ENCODE measurements around the gene RINL.

RINL gene

DNA sequence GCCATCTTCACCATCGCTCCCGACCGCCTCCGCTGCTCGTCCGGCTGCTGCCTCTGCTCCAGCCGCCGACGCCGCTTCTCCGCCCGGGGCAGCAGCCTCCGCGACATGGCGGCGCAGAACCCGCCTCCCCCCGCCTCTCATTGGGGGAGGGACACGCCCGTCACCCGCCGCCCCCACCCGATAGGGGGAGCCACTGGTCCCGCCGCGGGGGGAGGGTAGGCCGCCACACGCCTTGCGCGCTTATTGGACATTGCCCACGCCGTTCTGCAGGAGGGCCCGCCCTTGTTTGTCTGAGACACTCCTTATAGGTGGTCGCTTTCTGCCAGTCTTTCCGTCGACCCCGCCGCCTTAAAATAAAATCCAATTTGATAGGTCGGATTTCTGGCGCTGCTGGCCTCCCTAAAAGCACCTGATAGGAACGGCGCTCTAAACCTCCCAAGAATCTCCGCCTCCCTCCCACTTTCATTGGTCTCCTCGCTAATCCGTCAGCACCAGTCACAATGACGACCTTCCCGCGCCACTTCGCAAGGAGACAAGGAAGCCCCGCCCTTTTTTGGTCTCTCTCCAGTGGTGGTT is 28.1 kb downstream of the RINL start, which contains the start of gene HNRNPL:
Gene HNRNPL (minus strand): TSS at position 127 of the 576 bp plus-strand sequence. CDS start 20 bp downstream, at position 107.
- peak; percentile 99 for DNase-seq (ENCODE audit: low read depth in 2 of 3, low spot score in 1 of 3)

DNA sequence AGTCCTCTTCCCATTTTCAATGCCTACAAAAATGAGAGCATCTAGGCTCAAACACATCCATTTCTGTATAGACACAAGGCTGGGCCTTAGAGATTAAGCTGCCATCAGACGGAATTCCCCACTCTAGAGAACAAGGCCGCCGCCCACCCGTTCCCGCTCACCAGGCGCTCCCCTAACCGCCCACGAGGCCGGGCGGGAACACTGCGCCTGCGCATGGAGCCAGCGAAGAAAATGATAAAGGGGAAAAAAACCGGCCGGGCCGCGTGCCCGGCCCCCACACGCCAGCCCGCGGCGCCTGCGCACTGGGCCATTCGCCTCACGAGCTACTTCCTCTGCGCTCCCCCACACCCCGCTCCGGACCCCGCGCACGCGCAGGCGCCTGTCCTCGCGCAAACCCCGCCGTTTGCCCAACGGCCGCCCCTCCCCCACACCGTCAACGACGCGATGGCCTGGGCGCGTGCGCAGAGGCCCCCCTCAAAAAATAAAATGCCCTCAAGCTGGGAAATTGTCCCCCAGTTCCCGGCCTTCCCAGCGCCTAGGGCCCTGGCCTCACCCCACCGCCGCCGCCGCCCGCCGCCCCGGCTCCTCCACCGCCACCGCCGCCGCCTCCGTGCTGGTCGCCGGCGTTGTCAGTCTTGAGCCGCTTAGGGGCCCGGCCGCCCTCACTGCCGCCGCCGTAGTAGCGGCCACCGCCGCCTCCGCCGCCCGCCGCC is 28.8 kb downstream of the RINL start:
- DNase-seq (ENCODE audit: low read depth in 2 of 3, low spot score in 1 of 3) = peak; percentile 97 to 99 (median 97)

DNA sequence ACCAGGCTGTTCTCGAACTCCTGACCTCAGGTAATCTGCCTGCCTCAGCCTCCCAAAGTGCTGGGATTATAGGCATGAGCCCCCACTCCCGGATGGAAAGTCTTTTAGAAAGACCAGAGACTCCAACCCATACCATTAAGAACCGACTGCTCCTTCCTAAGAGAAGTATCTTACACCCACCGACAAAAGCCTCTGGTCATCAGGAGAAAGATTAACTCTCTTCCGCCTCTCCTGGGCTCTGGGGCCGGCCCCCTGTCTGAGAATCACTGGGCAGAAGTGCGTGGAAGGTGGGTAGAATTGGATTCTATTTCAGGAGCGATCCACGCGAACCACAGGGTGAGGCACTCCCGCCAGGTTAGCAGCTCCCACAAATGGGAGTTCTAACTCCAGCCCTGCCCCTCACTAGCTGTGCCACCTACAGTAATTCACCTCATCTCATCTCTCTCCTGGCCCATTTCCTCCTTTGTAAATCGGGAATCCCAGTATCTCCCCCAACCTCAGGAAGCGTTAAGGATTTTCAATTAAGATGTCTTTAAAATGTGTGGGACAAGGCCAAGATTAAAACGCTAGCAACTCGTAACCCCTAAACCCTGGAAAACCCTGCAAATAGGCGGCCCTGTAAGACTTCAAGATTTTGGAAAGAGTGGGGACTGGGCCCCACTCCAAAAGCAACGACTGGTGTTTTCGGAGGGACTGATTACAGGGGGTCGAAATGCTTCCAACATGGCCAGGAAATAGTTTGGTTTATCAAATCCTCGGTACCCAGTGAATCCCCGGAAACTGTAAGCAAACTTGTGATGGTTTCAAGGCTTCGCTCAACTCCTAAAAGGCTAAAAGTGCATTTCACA is 29.6 kb downstream of the RINL start:
- DNase-seq (ENCODE audit: low read depth in 2 of 3, low spot score in 1 of 3) = no peak

DNA sequence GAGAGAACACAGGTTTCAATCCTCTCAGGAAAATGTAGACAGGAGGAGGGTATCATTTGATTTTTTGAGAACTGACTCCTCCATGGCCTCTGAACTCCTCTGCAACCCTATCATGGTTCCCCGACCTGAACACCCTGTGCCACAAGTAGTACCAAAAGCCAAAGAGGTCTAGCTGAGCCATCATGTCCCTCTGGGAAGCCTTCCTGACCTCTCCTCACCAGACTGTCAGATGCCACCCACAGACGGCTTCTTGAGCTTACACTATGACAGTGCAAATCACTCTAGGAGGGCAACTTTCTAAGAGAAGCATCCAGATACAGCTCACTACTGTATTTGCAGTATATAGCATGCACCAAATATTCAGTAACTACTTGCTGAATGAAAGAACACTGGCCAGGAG is 32.0 kb downstream of the RINL start:
- no peak for DNase-seq (ENCODE audit: low read depth in 2 of 3, low spot score in 1 of 3)

DNA sequence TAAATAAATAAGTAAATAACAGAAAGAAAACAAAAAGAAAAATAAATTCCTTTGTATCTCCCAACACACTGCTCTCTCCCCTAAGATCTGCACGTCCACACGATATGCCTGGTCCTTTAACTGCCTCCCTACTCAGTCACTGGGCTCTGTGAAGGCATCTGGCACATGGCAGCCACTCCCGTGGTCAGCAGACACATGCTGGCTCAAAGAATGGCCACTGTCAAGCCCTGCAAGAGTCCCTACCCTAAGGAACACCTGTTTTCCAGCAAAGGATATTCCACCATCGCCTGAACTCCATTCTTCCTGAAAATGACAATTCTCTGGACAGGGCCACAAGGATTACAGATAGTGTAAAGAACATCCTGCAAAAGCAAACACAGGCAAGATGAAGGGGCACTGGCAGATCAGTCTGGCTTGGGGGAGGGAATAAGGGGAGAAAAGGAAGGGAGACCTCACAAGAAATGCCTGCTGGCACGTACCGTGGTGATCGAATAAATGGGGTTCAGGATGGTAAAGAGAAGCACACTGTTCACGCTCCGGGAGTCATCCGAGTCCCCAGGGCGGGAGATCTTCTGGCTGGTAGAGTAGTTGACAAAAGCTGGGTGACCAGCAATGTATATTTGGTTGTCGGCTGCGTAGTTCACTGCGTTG is 32.6 kb downstream of the RINL start:
- DNase-seq (ENCODE audit: low read depth in 2 of 3, low spot score in 1 of 3) = no peak

DNA sequence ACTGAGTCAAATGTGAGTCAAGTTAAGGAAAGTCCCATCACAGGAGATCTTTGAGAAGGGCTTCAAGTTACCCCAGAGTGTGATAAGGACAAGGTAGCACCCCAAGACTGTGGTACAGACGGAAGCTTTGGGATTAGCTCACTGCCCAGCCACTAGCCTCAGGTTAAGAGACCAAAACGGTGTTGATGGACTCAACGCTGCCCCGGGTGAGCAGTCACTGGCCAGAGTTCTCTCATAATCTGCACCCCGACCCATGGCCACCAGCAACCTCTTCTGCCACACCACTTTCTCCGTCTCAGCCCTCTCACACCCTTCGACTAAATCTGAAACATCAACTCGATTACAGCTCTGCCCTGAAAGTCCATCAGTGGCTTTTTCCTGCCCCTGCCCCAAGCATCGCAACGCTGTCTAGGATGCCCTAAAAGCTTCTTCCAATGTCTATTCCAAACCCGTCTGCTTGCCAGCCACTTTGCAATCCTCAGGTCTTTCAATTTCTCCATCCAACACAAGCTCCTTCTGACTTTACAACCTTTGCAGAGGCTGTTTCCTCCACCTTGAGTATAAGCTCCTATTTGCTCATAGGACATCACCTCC is 33.9 kb downstream of the RINL start:
- no peak for DNase-seq (ENCODE audit: low read depth in 2 of 3, low spot score in 1 of 3)

DNA sequence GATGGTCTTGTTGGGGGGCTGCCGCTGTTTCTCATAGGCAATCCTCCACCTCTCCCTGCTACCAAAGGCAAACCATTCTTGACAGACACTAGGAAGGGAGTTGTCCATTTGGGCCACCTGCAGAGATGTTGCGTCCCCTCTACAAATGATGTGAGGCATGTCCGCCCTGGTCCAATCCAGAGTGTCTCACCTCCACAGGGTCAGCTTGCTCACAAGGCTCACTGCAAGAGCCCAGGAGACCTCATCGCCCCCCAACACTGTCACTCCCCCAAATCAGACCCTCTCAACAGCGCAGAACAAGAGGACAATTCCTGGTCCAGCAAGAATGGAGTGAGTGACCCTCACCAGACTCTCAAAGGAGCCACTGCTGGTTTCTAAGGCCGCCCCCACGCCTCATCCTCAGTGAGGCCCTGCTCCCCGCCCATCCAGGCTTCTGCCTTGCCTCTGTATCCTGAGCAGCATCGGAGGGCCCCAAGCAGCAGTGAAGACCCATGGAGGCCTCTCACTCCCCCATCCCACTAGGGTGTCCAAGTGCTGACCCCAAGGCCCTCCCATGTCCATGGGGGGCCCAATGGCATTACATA is 34.8 kb downstream of the RINL start:
- DNase-seq (ENCODE audit: low read depth in 2 of 3, low spot score in 1 of 3) = no peak

DNA sequence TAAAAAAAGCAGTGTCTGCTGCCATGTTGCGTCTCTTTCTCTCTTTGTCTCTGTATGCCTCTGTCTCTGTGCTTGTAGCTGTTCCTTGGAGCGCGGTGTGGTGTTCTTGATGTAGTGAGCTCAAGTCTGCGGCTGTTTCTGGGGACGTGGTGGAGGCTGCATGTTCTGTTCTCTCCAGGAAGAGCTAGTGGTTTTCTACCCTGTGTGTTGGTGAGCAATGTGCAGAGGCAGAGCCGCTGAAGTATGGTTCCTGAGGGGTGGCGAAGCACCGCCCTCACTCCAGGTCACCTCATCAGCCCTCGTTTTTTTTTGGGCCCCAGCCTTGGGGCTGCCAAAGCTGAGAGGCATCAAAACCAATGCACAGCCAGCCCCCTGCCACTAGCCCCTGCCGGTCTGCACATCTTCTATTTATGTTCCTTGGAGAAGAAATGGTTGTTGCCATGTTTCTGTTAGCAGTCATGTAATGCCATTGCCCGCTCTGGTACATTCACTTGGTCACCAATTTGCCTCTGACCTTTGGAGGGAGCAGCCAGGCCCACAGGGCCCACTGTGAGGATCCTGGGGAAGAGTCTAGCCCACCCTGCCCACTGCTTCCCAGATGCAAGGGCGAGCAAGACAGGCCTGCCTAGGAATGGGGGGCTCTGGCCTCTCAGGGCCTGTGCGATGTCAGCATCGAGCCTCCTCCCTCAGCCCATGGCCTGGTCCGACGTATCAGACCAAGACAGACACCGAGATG is 35.5 kb downstream of the RINL start:
- peak in 2 of 3 donors; percentile 35 to 43 for DNase-seq (ENCODE audit: low read depth in 2 of 3, low spot score in 1 of 3)

DNA sequence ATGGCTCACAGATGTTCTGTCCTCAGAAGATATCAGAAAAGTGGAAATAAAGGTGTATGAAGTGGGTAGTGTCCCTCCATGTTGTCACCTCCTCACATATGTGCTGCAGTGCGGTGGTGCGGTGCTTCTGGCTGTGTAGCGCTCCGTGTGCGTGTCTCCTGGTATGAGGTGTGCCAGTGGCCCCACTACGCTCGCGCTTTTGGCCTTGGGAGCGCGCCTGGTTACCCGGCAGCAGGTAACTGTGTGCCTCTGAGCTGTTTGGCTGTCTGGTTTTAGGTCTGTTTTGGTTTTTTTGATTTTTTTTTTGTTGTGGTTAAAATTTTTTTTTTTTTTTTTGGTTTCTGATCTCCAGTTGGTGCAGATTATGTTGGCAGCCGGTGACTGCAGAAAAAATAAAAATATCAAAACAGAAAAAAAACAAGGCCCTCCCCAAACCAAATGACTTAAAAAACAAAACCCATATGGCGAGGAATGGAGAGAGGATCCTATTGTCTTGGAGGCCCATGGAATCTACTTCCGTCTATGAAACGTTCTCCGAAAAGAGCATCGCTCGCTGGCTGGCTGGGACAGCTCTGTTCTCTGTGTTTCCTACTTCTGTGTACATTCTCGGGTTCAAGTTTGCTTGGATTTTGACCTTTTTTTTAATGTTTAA is 36.2 kb downstream of the RINL start:
- DNase-seq (ENCODE audit: low read depth in 2 of 3, low spot score in 1 of 3) = no peak

DNA sequence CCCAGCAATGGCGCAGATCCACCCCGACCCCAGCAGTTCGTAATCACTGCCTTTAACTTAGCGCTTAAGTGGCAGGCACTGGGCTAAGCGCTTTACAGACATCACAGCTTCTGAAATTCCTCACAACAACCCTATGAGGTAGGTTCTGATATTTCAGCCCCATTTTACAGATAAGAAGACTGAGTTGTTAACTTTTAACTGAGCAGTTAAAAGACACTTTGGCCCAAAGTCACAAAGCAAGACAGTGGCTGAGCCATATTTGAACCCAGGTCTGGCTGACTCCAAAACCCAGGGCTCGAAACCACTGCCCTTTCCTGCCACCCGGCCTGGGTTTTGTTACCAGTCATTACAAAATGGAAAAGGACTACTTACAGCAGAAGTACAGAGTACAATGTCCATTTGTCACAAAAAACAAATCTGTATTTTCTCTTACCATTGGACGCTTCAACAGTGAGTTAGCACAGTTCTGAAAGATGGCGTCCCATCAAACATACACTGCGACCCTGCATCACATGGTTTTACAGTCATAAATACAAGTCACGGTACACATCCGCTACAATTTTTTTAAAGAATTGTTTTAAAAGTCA is 36.8 kb downstream of the RINL start:
- DNase-seq (ENCODE audit: low read depth in 2 of 3, low spot score in 1 of 3) = no peak

DNA sequence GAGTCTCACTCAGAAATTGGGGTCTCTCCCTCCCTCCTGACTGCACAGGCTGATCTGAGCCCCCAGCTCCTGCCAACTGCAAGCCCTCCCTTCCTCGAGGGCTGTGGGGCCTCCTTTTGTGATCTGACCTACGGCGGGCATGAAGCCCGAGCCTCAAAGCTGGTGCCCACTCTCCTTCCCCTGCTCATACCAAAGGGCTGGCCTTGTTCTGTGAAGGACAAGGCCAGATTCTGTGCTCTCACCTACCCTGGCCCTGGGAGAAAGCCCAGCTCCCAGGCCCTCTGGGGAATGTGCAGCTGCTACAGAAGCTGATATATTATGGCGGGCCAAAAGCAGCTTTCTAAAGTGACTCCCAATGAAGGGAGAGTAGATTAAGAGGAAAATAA is 37.5 kb downstream of the RINL start:
- DNase-seq (ENCODE audit: low read depth in 2 of 3, low spot score in 1 of 3) = no peak

DNA sequence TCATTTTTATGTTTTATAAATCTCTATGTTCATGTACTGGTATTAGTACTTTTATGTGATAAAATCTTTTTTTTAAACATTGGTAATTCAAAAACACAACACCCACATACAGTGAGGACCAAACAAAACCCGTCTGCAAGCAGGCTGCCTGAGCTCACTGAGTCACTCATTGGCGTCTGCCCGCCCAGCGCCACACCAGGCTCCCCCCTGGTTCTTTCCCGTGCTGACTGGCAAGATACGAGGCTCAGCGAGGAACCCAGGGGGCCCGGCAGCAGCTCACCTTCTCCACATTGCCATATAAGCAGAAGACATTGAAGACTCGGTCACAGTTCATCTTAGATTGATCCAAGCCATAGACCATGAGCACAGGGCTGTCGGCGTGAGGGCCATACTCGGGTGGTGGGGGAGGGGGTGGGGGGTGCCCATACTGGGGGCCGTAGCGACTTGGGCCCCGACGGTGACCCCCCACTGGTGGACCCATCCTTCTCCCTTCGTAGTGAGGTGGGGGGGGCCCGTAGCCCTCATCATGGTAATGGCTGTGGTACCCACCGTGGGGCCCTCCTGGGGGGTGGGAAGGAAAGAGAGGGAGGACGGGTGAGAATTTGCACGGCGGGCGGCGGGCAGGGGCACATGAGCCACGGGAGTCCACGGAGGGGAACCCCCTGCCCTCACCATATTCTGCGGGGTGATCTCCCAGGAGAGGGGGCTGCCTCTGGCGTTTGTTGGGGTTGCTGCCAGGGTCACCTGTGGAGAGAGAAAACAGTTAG is 38.1 kb downstream of the RINL start:
- DNase-seq (ENCODE audit: low read depth in 2 of 3, low spot score in 1 of 3) = no peak

DNA sequence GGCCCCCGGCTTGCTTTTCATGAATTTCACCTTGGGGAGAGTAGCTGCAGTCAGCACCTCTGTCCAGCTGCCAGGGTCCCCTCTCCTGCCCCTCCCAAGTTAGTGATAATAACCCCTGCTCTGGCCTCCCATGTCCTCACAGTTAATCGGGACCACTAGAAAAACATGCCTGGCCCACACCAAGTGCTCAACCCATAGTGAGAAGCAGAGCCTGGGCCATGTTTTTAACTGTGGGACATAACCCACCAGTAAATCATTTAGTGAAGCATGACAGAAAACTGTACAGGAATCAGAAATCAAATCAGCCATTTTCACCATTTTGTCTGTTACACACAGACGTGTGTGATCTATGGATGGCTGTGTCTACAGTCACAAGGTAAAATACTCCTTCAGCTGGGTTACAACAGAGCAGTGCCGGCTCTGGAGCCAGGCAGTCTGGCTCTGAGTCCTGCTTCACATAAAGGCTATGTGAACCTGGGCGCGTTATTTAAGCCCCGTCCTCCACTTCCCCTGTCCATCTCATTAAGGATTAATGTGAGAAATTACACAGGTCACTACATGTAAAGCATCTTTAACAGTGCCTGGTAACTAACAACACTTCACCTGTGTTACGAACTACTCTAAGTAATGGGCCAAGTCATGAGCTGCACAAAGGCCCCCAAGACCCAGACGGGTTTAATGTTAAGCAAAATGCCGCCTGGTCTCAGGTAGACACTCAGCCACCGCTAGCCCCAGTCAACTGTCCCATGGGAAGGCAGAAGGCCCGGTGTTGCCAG is 38.9 kb downstream of the RINL start:
- DNase-seq (ENCODE audit: low read depth in 2 of 3, low spot score in 1 of 3) = no peak

DNA sequence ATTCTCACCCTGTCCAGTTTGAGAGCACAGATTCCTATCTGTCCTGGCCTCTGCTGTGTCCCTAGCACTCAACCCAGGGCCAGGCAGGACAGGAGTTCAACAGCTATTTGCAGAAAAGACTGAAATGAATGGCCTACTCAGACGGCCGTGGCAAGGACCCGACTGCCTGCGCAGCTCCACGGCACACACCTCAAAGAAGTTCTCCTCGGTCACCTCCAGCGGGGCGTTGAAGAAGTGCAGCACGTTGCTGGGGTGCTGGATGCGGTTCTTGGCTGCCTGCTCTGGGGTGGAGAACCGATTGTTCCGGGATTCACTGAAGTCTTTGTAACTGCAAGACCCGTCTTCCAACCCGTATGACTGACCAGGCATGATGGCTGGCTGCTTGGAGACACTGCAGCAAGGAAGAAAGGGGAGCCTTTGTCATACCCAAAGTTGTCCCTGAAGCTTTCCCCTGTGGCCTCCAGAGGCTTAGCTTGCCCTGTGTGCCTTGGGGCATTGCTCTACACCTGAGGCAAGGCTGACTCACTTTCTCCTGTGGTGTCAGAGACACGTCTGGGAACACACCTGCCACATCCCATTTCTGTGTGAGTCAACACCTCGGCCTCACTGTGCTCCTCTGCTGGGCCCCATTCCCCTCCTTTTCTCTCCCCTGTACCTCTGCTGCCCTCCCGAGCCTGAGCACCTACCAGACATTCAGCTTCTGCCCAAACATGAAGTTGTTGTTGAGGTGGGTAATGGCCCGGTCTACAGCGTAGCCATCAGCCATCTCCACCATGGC is 39.7 kb downstream of the RINL start:
- DNase-seq (ENCODE audit: low read depth in 2 of 3, low spot score in 1 of 3) = peak; percentile 30 to 61 (median 46)

DNA sequence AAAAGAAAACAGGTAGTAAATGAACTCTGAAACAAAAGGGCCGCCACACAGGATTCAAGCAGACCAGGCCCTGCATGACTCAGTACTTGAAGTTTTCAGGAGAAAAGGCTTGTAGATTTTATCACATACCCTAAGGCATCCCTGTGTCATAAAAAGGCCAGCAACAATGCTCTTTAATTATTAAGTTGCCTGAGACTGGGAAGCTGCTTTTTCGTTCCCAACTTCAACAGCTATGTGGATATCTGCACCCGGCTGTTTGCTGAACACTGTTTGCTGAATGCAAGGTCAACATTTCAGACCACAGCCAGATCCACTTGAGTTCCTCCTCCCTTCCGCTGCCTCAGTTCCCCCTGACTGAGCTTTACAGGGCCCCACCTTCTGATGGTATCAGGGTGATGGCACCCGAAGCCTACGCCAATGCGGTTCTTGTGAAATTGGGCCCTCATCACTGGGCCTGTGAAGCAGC is 40.4 kb downstream of the RINL start:
- no peak for DNase-seq (ENCODE audit: low read depth in 2 of 3, low spot score in 1 of 3)

DNA sequence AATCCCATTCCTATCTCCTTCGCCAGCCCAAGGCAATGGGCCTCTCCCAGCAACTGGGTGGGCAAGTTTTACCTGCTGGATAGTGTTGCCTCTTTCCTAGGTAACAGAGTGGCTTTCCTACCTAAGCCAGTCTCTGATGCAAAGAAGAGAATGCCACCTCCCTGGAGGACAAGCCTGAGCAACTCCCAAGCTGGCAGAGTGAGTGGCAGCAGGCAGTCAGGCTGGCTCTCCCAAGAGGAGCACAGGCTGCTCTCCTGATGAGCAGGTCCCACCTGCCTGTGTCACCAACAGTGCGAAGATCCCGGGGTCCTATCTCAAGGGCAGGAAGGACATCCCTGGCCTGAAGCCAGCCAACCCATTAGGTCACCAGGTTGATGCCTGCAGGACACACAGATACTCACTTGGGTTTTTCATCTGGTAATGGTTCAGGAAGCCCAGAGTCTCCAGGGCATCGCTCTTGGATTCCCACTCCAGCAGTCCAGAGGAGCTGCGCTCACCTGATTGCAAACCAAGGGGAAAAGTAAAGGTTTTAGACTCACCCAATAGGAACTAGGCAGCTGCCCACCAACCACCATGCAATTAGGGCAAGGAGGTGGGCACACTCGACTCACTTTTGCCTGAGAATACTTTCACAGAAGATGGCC is 41.0 kb downstream of the RINL start:
- DNase-seq (ENCODE audit: low read depth in 2 of 3, low spot score in 1 of 3) = no peak
